B cell (primary cell): ENCODE measurements around the gene MIX23. TPM values are rescaled to one million over a fixed set of nuclear protein-coding genes. Genes with fewer than 3 reads are reported as not detected.

ENCODE experiments used
- ATAC-seq: fragments of 200-7000 bp; cut with Tn5 transposase; one replicate; pipeline ENCODE4 v1.10.0; 2021; ENCODE audit warnings: low read depth, mild to moderate bottlenecking, moderate number of reproducible peaks, moderate library complexity
- CTCF ChIA-PET: fragments of 350-600 bp; sonication (Branson Sonifier 250); formaldehyde crosslinking; loops from one replicate; lab custom pipeline; 2021; ENCODE audit warnings: antibody characterized with exemption, inconsistent platforms; lab: Charles Lee
- POLR2A ChIA-PET: fragments of 350-600 bp; sonication (Branson Sonifier 250); formaldehyde crosslinking; loops from one replicate; lab custom pipeline; 2021; ENCODE audit warnings: antibody characterized with exemption; lab: Charles Lee
- DNase-seq: peaks from one replicate; pipeline ENCODE4 v3.0.0; 2013
- H2AFZ ChIP-seq: 2 replicates; pipeline ENCODE4 v1.6.1; 2012; ENCODE audit warnings: mild to moderate bottlenecking, low read depth, low read length; ENCODE audit not compliant: insufficient read depth, poor library complexity, severe bottlenecking
- H3K27ac ChIP-seq, 2 donors: 1 replicate in 1 of 2; 2 replicates in 1 of 2; pipeline ENCODE4 v1.5.1; 2012 to 2013; ENCODE audit warnings: low read length in 2 of 2, mild to moderate bottlenecking in 2 of 2, moderate library complexity in 1 of 2
- H3K27me3 ChIP-seq, 4 experiments: fragments of 200-600 bp in 1 of 4; sonication (generic) in 1 of 4; replicated peaks in 1 of 4; 1 replicate in 2 of 4; 2 replicates in 2 of 4; pipeline versions ENCODE4 v1.6.1 to v1.7.0; 2013 to 2016; ENCODE audit warnings: low read length in 3 of 4, mild to moderate bottlenecking in 2 of 4, mixed read lengths in 1 of 4, moderate library complexity in 1 of 4; ENCODE audit not compliant: insufficient read depth in 4 of 4, control insufficient read depth in 3 of 4; ENCODE audit errors: control extremely low read depth in 1 of 4
- H3K36me3 ChIP-seq, 2 experiments: replicated peaks in 1 of 2; 1 replicate in 1 of 2; 2 replicates in 1 of 2; pipeline versions ENCODE4 v1.6.1 to v1.7.1; 2013; ENCODE audit warnings: low read length in 1 of 2; ENCODE audit not compliant: insufficient read depth in 2 of 2, control insufficient read depth in 1 of 2; ENCODE audit errors: control extremely low read depth in 1 of 2, extremely low read depth in 1 of 2
- H3K4me1 ChIP-seq, 2 donors: fragments of 200-600 bp in 1 of 2; sonication (generic) in 1 of 2; 1 replicate in 1 of 2; 2 replicates in 1 of 2; pipeline versions ENCODE4 v1.5.1 to v1.6.1; 2013 to 2017; ENCODE audit warnings: low read length in 2 of 2; ENCODE audit not compliant: control insufficient read depth in 2 of 2, insufficient read depth in 2 of 2
- H3K4me2 ChIP-seq: replicated peaks from 2 replicates; pipeline ENCODE3; 2012; ENCODE audit warnings: mild to moderate bottlenecking, low read depth, low read length; ENCODE audit not compliant: poor library complexity, severe bottlenecking
- H3K4me3 ChIP-seq, 5 experiments: fragments of 200-600 bp in 1 of 5; sonication (generic) in 1 of 5; 1 replicate in 3 of 5; 2 replicates in 2 of 5; pipeline versions ENCODE4 v1.5.1 to v1.7.0; 2011 to 2016; ENCODE audit warnings: low read length in 4 of 5, mild to moderate bottlenecking in 4 of 5, low read depth in 2 of 5, control low read depth in 1 of 5, moderate library complexity in 1 of 5; ENCODE audit not compliant: insufficient read depth in 1 of 5; ENCODE audit errors: control extremely low read depth in 1 of 5, extremely low read depth in 1 of 5
- H3K79me2 ChIP-seq: fragments of 200-600 bp; sonication (generic); one replicate; pipeline ENCODE4 v1.6.0; 2016; ENCODE audit warnings: low read length; ENCODE audit not compliant: control insufficient read depth, insufficient read depth
- H3K9ac ChIP-seq: fragments of 200-600 bp; sonication (generic); 2 replicates; pipeline ENCODE4 v1.6.1; 2017; ENCODE audit warnings: mild to moderate bottlenecking, low read length, moderate library complexity
- H3K9me3 ChIP-seq, 3 donors: one replicate each; pipeline versions ENCODE4 v1.6.1 to v1.7.1; 2013; ENCODE audit warnings: low read length in 2 of 3; ENCODE audit not compliant: control insufficient read depth in 2 of 3, insufficient read depth in 1 of 3; ENCODE audit errors: control extremely low read depth in 1 of 3
- H4K20me1 ChIP-seq: 2 replicates; pipeline ENCODE4 v1.6.0; 2012; ENCODE audit warnings: mild to moderate bottlenecking, low read length; ENCODE audit not compliant: insufficient read depth, control insufficient read depth, poor library complexity, severe bottlenecking
- H3K27ac Mint-ChIP-seq: one replicate; pipeline ENCODE4 v1.8.0; 2021; ENCODE audit warnings: mixed read lengths
- H3K27me3 Mint-ChIP-seq: one replicate; pipeline ENCODE4 v1.8.0; 2021; ENCODE audit warnings: mixed read lengths
- H3K4me1 Mint-ChIP-seq: one replicate; pipeline ENCODE4 v1.8.0; 2021; ENCODE audit warnings: mixed read lengths
- H3K4me3 Mint-ChIP-seq: one replicate; pipeline ENCODE4 v1.8.0; 2021; ENCODE audit warnings: mixed read lengths
- H3K9me3 Mint-ChIP-seq: one replicate; pipeline ENCODE4 v1.8.0; 2022; ENCODE audit warnings: mixed read lengths; ENCODE audit not compliant: insufficient read depth
- CTCF ChIP-seq: fragments of 200-600 bp; IDR thresholded peaks from one replicate; pipeline ENCODE4 v1.8.0; 2022; ENCODE audit warnings: antibody characterized with exemption, mild to moderate bottlenecking
- EZH2 ChIP-seq: IDR thresholded peaks from 2 replicates; pipeline ENCODE4 v1.6.1; 2012; ENCODE audit warnings: borderline replicate concordance, low read depth, mild to moderate bottlenecking, moderate library complexity, low read length; ENCODE audit not compliant: insufficient read depth, poor library complexity, severe bottlenecking
- WGBS: methylation state at CpG from one replicate; pipeline ENCODE4 v1.1.5; 2013; ENCODE audit warnings: missing lambda C conversion rate; ENCODE audit not compliant: insufficient coverage; 5-methylcytosine and 5-hydroxymethylcytosine counted together
- intact Hi-C: fragments of 100-400 bp; cut with micrococcal nuclease; formaldehyde crosslinking; loops from one replicate; pipeline ENCODE4 v1.10.0; 2022
- polyA plus RNA-seq: library from polyadenylated mRNA; depleted of rRNA; stranded (reverse); fragments of >200 nt; gene quantifications from 2 replicates; pipeline ENCODE4 v1.2.3, GENCODE V29; 2012
- total RNA-seq, 2 donors: library from RNA; stranded (reverse); fragments of 120-200 nt in 1 of 2; gene quantifications; 1 replicate in 1 of 2; 2 replicates in 1 of 2; pipeline versions ENCODE4 v1.2.3 to v1.2.4, GENCODE V29; 2013 to 2022

MIX23 gene
- total and polyA plus RNA-seq, 2 donors (not counting 1 experiment from before 2014, with no cell fraction given): 9.2 to 33.1 TPM

GRCh38 chr3:122353215-122353614, 29.8 kb downstream of the MIX23 start:
- no peak overlapping the region for H3K4me2 ChIP-seq
- intact Hi-C loops: no loop called here

GRCh38 chr3:122351612-122352011, 31.4 kb downstream of the MIX23 start:
- Histone ChIP-seq H3K27ac (no peak overlapping the region), H4K20me1 (no peaks in the 10 kb centered on the region), H3K4me1 (no peaks in the 10 kb centered on the region), H3K9ac (no peak overlapping the region), H3K79me2 (no peaks in the 10 kb centered on the region), H2AFZ (no peak overlapping the region), H3K27me3 (peaks cover 0 to 2% (median 0%) of the 10 kb centered on the region in 4 experiments), H3K4me2 (no peak overlapping the region), H3K36me3 (no peaks in the 10 kb centered on the region), H3K9me3 (peaks cover 0 to 7% (median 0%) of the 10 kb centered on the region in 3 donors), H3K4me3 (no peak overlapping the region)
- no peaks in the 10 kb centered on the region for H3K9me3 Mint-ChIP-seq
- no peak for ATAC-seq
- H3K27ac Mint-ChIP-seq: no peak overlapping the region
- no peak for TF ChIP-seq EZH2
- no peak overlapping the region for H3K4me3 Mint-ChIP-seq
- WGBS: no CpG with 5 or more reads among the region's 4 CpGs
- ChIA-PET POLR2A (no interaction called here), CTCF (no interaction called here)
- H3K4me1 Mint-ChIP-seq: no peaks in the 10 kb centered on the region
- DNase-seq: no peak
- intact Hi-C loops: no loop called here
- H3K27me3 Mint-ChIP-seq: no peaks in the 10 kb centered on the region

More at GRCh38 chr3:122353215-122353614, 29.8 kb downstream of the MIX23 start:
- Histone ChIP-seq H3K36me3 (no peaks in the 10 kb centered on the region), H2AFZ (no peak overlapping the region), H3K9ac (no peak overlapping the region), H3K9me3 (peaks cover 0 to 1% (median 0%) of the 10 kb centered on the region in 3 donors), H3K4me1 (no peaks in the 10 kb centered on the region), H3K27me3 (peaks cover 0 to 2% (median 0%) of the 10 kb centered on the region in 4 experiments), H4K20me1 (no peaks in the 10 kb centered on the region), H3K27ac (no peak overlapping the region), H3K79me2 (no peaks in the 10 kb centered on the region), H3K4me3 (no peak overlapping the region)
- Mint-ChIP-seq H3K27me3 (no peaks in the 10 kb centered on the region), H3K9me3 (no peaks in the 10 kb centered on the region), H3K27ac (no peak overlapping the region), H3K4me3 (no peak overlapping the region), H3K4me1 (no peaks in the 10 kb centered on the region)
- CTCF ChIA-PET: interaction anchor here (1.2 to 1.3 kb wide), 2 partner anchors 9 to 806 kb away, joined by 3 to 5 read pairs; no protein-coding TSS in a partner anchor
- POLR2A ChIA-PET: no interaction called here
- WGBS: 100% methylated on average over 1 of the region's 2 CpGs
- ATAC-seq (no peak), DNase-seq (no peak)
- TF ChIP-seq EZH2: no peak
- TF ChIP-seq CTCF: no peak
